SK-N-SH (cell line): ENCODE measurements around the gene EN2. TPM values are rescaled to one million over a fixed set of nuclear protein-coding genes. Genes with fewer than 3 reads are reported as not detected.

Experiments used
- CTCF ChIA-PET: fragments of 300-600, 350-600 bp; formaldehyde crosslinking; extraction: SDS; loops from one replicate; lab custom pipeline; 2021; lab: Yijun Ruan, JAX
- POLR2A ChIA-PET: fragments of 350-600 bp; sonication (Branson Sonifier 250); formaldehyde crosslinking; extraction: SDS; loops from one replicate; lab custom pipeline; 2020; ENCODE audit warnings: antibody characterized with exemption, inconsistent platforms; lab: Yijun Ruan, JAX
- DNase-seq: peaks from one replicate; pipeline ENCODE4 v3.0.0; 2012
- H2AFZ ChIP-seq: fragments of 200-600 bp; sonication (generic); 2 replicates; pipeline ENCODE4 v1.8.1; 2016; ENCODE audit warnings: antibody characterized with exemption, mild to moderate bottlenecking, low read depth
- H3F3A ChIP-seq: fragments of 200-600 bp; sonication (generic); replicated peaks from 2 replicates; pipeline ENCODE3; 2016; ENCODE audit warnings: antibody characterized with exemption, mild to moderate bottlenecking; ENCODE audit not compliant: insufficient read depth
- H3K27ac ChIP-seq, 2 experiments: fragments of 200-500 bp in 1 of 2; fragments of 200-600 bp in 1 of 2; sonication (Bioruptor generic) in 1 of 2; sonication (generic), shearing (Covaris generic) in 1 of 2; 2 replicates each; pipeline versions ENCODE4 v1.5.1 to v1.6.1; 2014 to 2016; ENCODE audit warnings: low read depth in 2 of 2, inconsistent platforms in 1 of 2, low read length in 1 of 2, mild to moderate bottlenecking in 1 of 2, mixed read lengths in 1 of 2
- H3K27me3 ChIP-seq: fragments of 200-600 bp; sonication (generic), shearing (Covaris generic); 2 replicates; pipeline ENCODE4 v1.6.1; 2016; ENCODE audit warnings: mixed run types; ENCODE audit not compliant: insufficient read depth
- H3K36me3 ChIP-seq, 2 experiments: fragments of 200-500 bp in 1 of 2; fragments of 200-600 bp in 1 of 2; sonication (Bioruptor generic) in 1 of 2; sonication (generic) in 1 of 2; replicated peaks in 1 of 2; 2 replicates each; pipeline versions ENCODE3 to v1.5.1; 2014 to 2016; ENCODE audit warnings: low read length in 1 of 2, mild to moderate bottlenecking in 1 of 2; ENCODE audit not compliant: insufficient read depth in 2 of 2, control insufficient read depth in 1 of 2
- H3K4me1 ChIP-seq, 2 experiments: fragments of 200-500 bp in 1 of 2; fragments of 200-600 bp in 1 of 2; sonication (Bioruptor generic) in 1 of 2; sonication (generic), shearing (Covaris generic) in 1 of 2; 2 replicates each; pipeline versions ENCODE4 v1.5.1 to v1.6.1; 2014 to 2016; ENCODE audit warnings: low read depth in 1 of 2, low read length in 1 of 2, mixed run types in 1 of 2; ENCODE audit not compliant: insufficient read depth in 2 of 2, control insufficient read depth in 1 of 2
- H3K4me2 ChIP-seq: fragments of 200-600 bp; sonication (generic), shearing (Covaris generic); 2 replicates; pipeline ENCODE4 v1.6.1; 2017; ENCODE audit warnings: mixed run types
- H3K4me3 ChIP-seq, 2 experiments: fragments of 200-500 bp in 1 of 2; fragments of 200-600 bp in 1 of 2; sonication (Bioruptor generic) in 1 of 2; sonication (generic), shearing (Covaris generic) in 1 of 2; 2 replicates each; pipeline versions ENCODE4 v1.5.1 to v1.8.1; 2014 to 2016; ENCODE audit warnings: low read depth in 2 of 2, inconsistent platforms in 1 of 2, low read length in 1 of 2, mild to moderate bottlenecking in 1 of 2, mixed read lengths in 1 of 2, moderate library complexity in 1 of 2
- H3K79me2 ChIP-seq: fragments of 200-600 bp; sonication (generic); 2 replicates; pipeline ENCODE4 v1.8.1; 2017; ENCODE audit warnings: mild to moderate bottlenecking; ENCODE audit not compliant: insufficient read depth
- H3K9ac ChIP-seq: fragments of 200-600 bp; sonication (generic); 2 replicates; pipeline ENCODE4 v1.6.1; 2017; ENCODE audit warnings: mixed run types
- H3K9me2 ChIP-seq: fragments of 200-600 bp; sonication (generic); 2 replicates; pipeline ENCODE4 v1.6.1; 2017; ENCODE audit warnings: mixed run types
- H3K9me3 ChIP-seq: fragments of 200-600 bp; sonication (generic); 2 replicates; pipeline ENCODE4 v1.6.1; 2017; ENCODE audit warnings: mixed run types, mild to moderate bottlenecking, moderate library complexity
- H4K20me1 ChIP-seq: fragments of 200-600 bp; sonication (generic); 2 replicates; pipeline ENCODE4 v1.6.1; 2017; ENCODE audit warnings: mild to moderate bottlenecking, mixed run types; ENCODE audit not compliant: insufficient read depth
- CTCF ChIP-seq: fragments of 200-600 bp; sonication (generic); IDR thresholded peaks from 2 replicates; pipeline ENCODE4 v1.6.1; 2017; ENCODE audit warnings: antibody characterized with exemption, mild to moderate bottlenecking, moderate library complexity
- ELF1 ChIP-seq: IDR thresholded peaks from 2 replicates; pipeline ENCODE4 v1.4.0; 2012
- EZH2phosphoT487 ChIP-seq: fragments of 200-600 bp; sonication (generic); IDR thresholded peaks from 2 replicates; pipeline ENCODE4 v1.6.1; 2017; ENCODE audit warnings: low read depth, mixed run types, mild to moderate bottlenecking, antibody characterized with exemption, moderate library complexity, borderline replicate concordance
- FOSL2 ChIP-seq: IDR thresholded peaks from 2 replicates; pipeline ENCODE4 v1.4.0; 2012; ENCODE audit warnings: low read depth, mild to moderate bottlenecking, moderate library complexity, borderline replicate concordance
- GABPA ChIP-seq: IDR thresholded peaks from 2 replicates; pipeline ENCODE4 v1.4.0; 2012; ENCODE audit warnings: low read depth, mild to moderate bottlenecking
- NRF1 ChIP-seq: IDR thresholded peaks from 2 replicates; pipeline ENCODE4 v1.6.1; 2012; ENCODE audit warnings: low read depth, mild to moderate bottlenecking, low read length
- PBX3 ChIP-seq: IDR thresholded peaks from 2 replicates; pipeline ENCODE4; 2012
- RCOR1 ChIP-seq: fragments of 150-350 bp; IDR thresholded peaks from 2 replicates; pipeline ENCODE4 v1.6.1; 2017; ENCODE audit warnings: antibody characterized with exemption, low read length
- RXRA ChIP-seq: IDR thresholded peaks from 2 replicates; pipeline ENCODE4 v1.4.0; 2012; ENCODE audit warnings: low read depth, mild to moderate bottlenecking, borderline replicate concordance
- SIN3A ChIP-seq: IDR thresholded peaks from 2 replicates; pipeline ENCODE4 v1.6.1; 2012; ENCODE audit warnings: low read depth, mild to moderate bottlenecking, low read length, moderate library complexity, borderline replicate concordance
- WGBS: methylation state at CpG from one replicate; pipeline ENCODE4 v1.1.6; 2017; ENCODE audit warnings: low lambda C conversion rate; 5-methylcytosine and 5-hydroxymethylcytosine counted together
- polyA plus RNA-seq, 3 experiments: library from polyadenylated mRNA; depleted of rRNA; stranded (reverse); fragments of >200 nt; gene quantifications; 2 replicates each; pipeline ENCODE4 v1.2.3, GENCODE V29; 2012
- TF ChIP-seq, protein P1 (sequence below): fragments of 150-350 bp; IDR thresholded peaks from 2 replicates; pipeline ENCODE4 v1.6.1; 2017; ENCODE audit warnings: antibody characterized with exemption, low read length, low read depth, borderline replicate concordance
- TF ChIP-seq, protein P2 (sequence below): IDR thresholded peaks from 2 replicates; pipeline ENCODE4 v1.4.0; 2012; ENCODE audit warnings: low read depth, borderline replicate concordance

Gene EN2
- polyA plus RNA-seq, 1 of the 3 experiments (the other 2 are of a cell fraction): 0.02 TPM

- TF ChIP-seq, protein P1, sequence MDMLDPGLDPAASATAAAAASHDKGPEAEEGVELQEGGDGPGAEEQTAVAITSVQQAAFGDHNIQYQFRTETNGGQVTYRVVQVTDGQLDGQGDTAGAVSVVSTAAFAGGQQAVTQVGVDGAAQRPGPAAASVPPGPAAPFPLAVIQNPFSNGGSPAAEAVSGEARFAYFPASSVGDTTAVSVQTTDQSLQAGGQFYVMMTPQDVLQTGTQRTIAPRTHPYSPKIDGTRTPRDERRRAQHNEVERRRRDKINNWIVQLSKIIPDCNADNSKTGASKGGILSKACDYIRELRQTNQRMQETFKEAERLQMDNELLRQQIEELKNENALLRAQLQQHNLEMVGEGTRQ: no peak
- TF ChIP-seq NRF1: no peak
- no peak for TF ChIP-seq RXRA
- TF ChIP-seq, protein P2, sequence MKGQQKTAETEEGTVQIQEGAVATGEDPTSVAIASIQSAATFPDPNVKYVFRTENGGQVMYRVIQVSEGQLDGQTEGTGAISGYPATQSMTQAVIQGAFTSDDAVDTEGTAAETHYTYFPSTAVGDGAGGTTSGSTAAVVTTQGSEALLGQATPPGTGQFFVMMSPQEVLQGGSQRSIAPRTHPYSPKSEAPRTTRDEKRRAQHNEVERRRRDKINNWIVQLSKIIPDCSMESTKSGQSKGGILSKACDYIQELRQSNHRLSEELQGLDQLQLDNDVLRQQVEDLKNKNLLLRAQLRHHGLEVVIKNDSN: no peak
- TF ChIP-seq CTCF: no peak
Measured at GRCh38 chr7:155457544-155458110, 302 bp upstream of the EN2 start (continued).

DNA sequence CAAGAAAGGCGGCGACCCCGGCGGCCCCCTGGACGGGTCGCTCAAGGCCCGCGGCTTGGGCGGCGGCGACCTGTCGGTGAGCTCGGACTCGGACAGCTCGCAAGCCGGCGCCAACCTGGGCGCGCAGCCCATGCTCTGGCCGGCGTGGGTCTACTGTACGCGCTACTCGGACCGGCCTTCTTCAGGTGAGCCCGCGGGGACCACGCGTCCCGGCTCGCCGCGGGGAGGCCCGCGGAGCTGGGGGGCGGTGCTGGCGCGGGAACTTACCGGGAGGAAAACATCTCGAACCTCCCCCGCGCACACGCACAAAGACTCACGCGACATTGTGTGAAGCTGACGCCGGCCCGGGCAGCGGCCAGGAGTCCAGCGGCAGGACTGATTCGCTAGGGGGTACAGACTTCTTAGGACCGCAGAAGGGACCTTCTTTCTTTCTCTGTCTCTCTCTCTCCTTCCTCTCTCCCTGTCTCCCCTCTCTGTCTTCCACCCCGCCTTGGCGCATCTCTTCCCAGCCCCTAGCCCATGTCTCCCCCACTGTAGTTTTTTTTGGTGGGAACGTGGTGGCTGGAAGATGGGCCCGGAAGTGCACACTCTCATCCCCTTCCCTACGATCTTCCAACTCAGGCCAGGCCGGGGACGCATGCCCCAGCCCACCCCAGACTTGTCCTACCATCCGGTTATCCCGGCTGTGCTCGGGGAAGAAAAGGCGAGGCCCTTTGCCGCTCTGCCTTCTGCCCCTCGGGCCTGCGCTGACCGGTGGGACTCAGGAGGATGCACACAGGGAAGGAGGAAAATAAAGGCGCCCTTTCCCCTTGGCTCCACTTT is 1.2 kb downstream of the EN2 start:
- H3K79me2 ChIP-seq: no peaks in the 10 kb centered on the region
- H3F3A ChIP-seq: peaks cover 5% of the 10 kb centered on the region
- DNase-seq: peak; percentile 58
- no peaks in the 10 kb centered on the region for H3K9me2 ChIP-seq
- no peak overlapping the region for H2AFZ ChIP-seq
- peaks cover 96% of the 10 kb centered on the region for H3K27me3 ChIP-seq
- H3K4me2 ChIP-seq: peak overlapping the region; percentile 74; the same call in 1 of the 2 replicates
- ChIA-PET CTCF (interaction anchor here (0.7 to 1.6 kb wide), 2 partner anchors 140 to 309 kb away, joined by 3 read pairs; no protein-coding TSS in a partner anchor), POLR2A (no interaction called here)
- H3K4me3 ChIP-seq: no peak overlapping the region; a peak in 1 of 4 replicates
- no peaks in the 10 kb centered on the region for H3K9me3 ChIP-seq
- 8% methylated on average over 34 of the region's 68 CpGs for WGBS
- no peaks in the 10 kb centered on the region for H3K36me3 ChIP-seq
- H3K4me1 ChIP-seq: peaks cover 8% of the 10 kb centered on the region in 2 experiments; a peak in 3 of 4 replicates
- no peak overlapping the region for H3K27ac ChIP-seq
- TF ChIP-seq SIN3A (no peak), EZH2phosphoT487 (peak; percentile 69; the same call in 1 of the 2 replicates), NRF1 (no peak), PBX3 (no peak), GABPA (no peak), FOSL2 (no peak), RCOR1 (no peak), ELF1 (no peak)
- TF ChIP-seq, protein P1: no peak
- TF ChIP-seq, all 33 proteins: peak for 1
- Histone ChIP-seq H4K20me1 (peaks cover 19% of the 10 kb centered on the region), H3K9ac (no peak overlapping the region)
